ENCODE results near the gene TOB2. TPM values are rescaled to one million over a fixed set of nuclear protein-coding genes. Genes with fewer than 3 reads are reported as not detected.

The TOB2 gene
- total and polyA plus RNA-seq, 9 of the 15 experiments (the other 6 are each of a cell fraction or from before 2014, with no cell fraction given) = 3.3 to 20.5 (median 7.3) TPM

DNA sequence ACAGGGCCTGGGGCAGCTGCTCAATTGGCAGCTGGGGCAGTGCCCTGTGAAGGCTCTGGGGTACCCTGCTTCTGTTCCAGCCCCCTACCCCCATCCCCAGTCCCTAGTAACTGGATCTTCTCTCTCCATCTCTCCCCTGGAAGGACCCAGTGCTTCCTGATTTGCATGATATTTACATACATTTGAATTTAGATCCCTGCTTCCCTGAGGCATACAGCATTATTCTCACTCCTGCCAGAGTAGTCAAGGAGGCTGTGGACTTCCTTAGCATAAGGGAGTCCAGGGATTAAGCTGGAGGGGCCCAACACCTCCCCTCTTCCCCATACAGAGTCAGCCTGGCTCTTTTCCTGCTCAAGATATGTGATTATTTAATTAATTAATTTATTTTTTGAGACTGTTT is 40.2 kb downstream of the TOB2 start:
- TF ChIP-seq ATF7 (IDR thresholded peaks at IDR 0.05) (no peak), MXD1 (CRISPR knock-in tag; IDR thresholded peaks at IDR 0.05; ENCODE audit: borderline replicate concordance, poor library complexity, severe bottlenecking) (no peak), ETS1 (conservative IDR thresholded peaks at IDR 0.05; ENCODE audit: control insufficient read depth, low read depth, low read length) (no peak), NBN (IDR thresholded peaks at IDR 0.05; ENCODE audit: low read depth) (no peak), ZNF696 (CRISPR knock-in tag; conservative IDR thresholded peaks at IDR 0.05) (no peak), ZBTB34 (CRISPR knock-in tag; IDR thresholded peaks at IDR 0.05) (no peak), ZNF668 (CRISPR knock-in tag; IDR thresholded peaks at IDR 0.05) (no peak), PRPF4 (IDR thresholded peaks at IDR 0.05; ENCODE audit: insufficient read depth, low read depth, low read length, poor library complexity, severe bottlenecking) (no peak), NFIC (IDR thresholded peaks at IDR 0.05) (no peak), RBFOX2 (IDR thresholded peaks at IDR 0.05; ENCODE audit: low read depth, low read length) (no peak), GABPB2 (CRISPR knock-in tag; conservative IDR thresholded peaks at IDR 0.05) (no peak), MTF1 (CRISPR knock-in tag; IDR thresholded peaks at IDR 0.05; ENCODE audit: borderline replicate concordance) (no peak), SMC3 (conservative IDR thresholded peaks at IDR 0.05; ENCODE audit: insufficient read depth, low read depth, low read length) (no peak)
- TF ChIP-seq, protein P1, sequence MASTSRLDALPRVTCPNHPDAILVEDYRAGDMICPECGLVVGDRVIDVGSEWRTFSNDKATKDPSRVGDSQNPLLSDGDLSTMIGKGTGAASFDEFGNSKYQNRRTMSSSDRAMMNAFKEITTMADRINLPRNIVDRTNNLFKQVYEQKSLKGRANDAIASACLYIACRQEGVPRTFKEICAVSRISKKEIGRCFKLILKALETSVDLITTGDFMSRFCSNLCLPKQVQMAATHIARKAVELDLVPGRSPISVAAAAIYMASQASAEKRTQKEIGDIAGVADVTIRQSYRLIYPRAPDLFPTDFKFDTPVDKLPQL (IDR thresholded peaks at IDR 0.05; ENCODE audit: extremely low read depth, insufficient read length) = no peak
- TF ChIP-seq, protein P2, sequence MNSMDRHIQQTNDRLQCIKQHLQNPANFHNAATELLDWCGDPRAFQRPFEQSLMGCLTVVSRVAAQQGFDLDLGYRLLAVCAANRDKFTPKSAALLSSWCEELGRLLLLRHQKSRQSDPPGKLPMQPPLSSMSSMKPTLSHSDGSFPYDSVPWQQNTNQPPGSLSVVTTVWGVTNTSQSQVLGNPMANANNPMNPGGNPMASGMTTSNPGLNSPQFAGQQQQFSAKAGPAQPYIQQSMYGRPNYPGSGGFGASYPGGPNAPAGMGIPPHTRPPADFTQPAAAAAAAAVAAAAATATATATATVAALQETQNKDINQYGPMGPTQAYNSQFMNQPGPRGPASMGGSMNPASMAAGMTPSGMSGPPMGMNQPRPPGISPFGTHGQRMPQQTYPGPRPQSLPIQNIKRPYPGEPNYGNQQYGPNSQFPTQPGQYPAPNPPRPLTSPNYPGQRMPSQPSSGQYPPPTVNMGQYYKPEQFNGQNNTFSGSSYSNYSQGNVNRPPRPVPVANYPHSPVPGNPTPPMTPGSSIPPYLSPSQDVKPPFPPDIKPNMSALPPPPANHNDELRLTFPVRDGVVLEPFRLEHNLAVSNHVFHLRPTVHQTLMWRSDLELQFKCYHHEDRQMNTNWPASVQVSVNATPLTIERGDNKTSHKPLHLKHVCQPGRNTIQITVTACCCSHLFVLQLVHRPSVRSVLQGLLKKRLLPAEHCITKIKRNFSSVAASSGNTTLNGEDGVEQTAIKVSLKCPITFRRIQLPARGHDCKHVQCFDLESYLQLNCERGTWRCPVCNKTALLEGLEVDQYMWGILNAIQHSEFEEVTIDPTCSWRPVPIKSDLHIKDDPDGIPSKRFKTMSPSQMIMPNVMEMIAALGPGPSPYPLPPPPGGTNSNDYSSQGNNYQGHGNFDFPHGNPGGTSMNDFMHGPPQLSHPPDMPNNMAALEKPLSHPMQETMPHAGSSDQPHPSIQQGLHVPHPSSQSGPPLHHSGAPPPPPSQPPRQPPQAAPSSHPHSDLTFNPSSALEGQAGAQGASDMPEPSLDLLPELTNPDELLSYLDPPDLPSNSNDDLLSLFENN (IDR thresholded peaks at IDR 0.05; ENCODE audit: low read depth in 2 of 2, low read length in 2 of 2) = no peak
- intact Hi-C loops (cut with micrococcal nuclease) = no loop called here
- Histone ChIP-seq H4K20me1 (replicated peaks; ENCODE audit: control insufficient read depth, insufficient read depth, low read length) (no peaks in the 10 kb centered on the region), H3K4me2 (ENCODE audit: insufficient read depth, low read length) (no peak overlapping the region), H3K27me3 (ENCODE audit: control insufficient read depth in 2 of 2, insufficient read depth in 2 of 2, low read length in 2 of 2) (no peaks in the 10 kb centered on the region), H3K27ac (ENCODE audit: extremely low read depth, low read depth, low read length) (no peak overlapping the region), H3K4me1 (replicated peaks in 1 of 2; ENCODE audit: control insufficient read depth in 2 of 2, insufficient read depth in 2 of 2, low read length in 2 of 2) (peaks cover under 1 to 7% of the 10 kb centered on the region in 2 experiments; a peak in 4 of 5 replicates), H3K9me3 (replicated peaks; ENCODE audit: control insufficient read depth, insufficient read depth, low read depth, low read length) (no peaks in the 10 kb centered on the region), H2AFZ (ENCODE audit: low read depth, low read length) (no peak overlapping the region), H3K36me3 (ENCODE audit: control insufficient read depth, insufficient read depth, low read length) (no peaks in the 10 kb centered on the region), H3K9me1 (ENCODE audit: control insufficient read depth, insufficient read depth, low read length) (no peaks in the 10 kb centered on the region), H3K4me3 (no peak overlapping the region), H3K9ac (ENCODE audit: insufficient read depth in 1 of 2, low read depth in 2 of 2, low read length in 2 of 2) (no peak overlapping the region), H3K79me2 (ENCODE audit: control insufficient read depth, insufficient read depth, low read length) (no peaks in the 10 kb centered on the region)
- no peak for DNase-seq (ENCODE audit: extremely low read depth in 1 of 4, low spot score in 3 of 4)
- no TSS peak for BruUV-seq (replicated peaks)
- CTCF ChIA-PET (ENCODE audit: low intra/inter-chr PET ratio) = no interaction called here
- in situ Hi-C loops (cut with MboI) = no loop called here
- ATAC-seq = no peak
- no peak for FAIRE-seq
- POLR2A ChIA-PET = interaction anchor here (2.1 kb wide), 1 partner anchor 120 kb away, joined by 4 read pairs; no protein-coding TSS in a partner anchor

All from K562 (cell line).